IPS-18a (cell line): ENCODE data around the gene GPSM1.
"Not testable (repeated sequence)": the region's sequence is repeated elsewhere in the genome, so short reads cannot be mapped to it uniquely, and the experiment has no call there.

Experiments used
- H3K27ac ChIP-seq: one replicate; pipeline ENCODE4 v1.5.1; 2013; ENCODE audit warnings: low read length
- H3K27me3 ChIP-seq: one replicate; pipeline ENCODE4 v1.6.1; 2013; ENCODE audit warnings: mild to moderate bottlenecking, low read length; ENCODE audit not compliant: control insufficient read depth, insufficient read depth
- H3K36me3 ChIP-seq: one replicate; pipeline ENCODE4 v1.6.1; 2013; ENCODE audit warnings: low read depth, low read length; ENCODE audit not compliant: control insufficient read depth
- H3K4me1 ChIP-seq: one replicate; pipeline ENCODE4 v1.6.1; 2013; ENCODE audit warnings: low read depth, low read length; ENCODE audit not compliant: control insufficient read depth
- H3K4me3 ChIP-seq: one replicate; pipeline ENCODE4 v1.5.1; 2013; ENCODE audit warnings: low read length
- H3K9ac ChIP-seq: one replicate; pipeline ENCODE4 v1.6.1; 2013; ENCODE audit warnings: mild to moderate bottlenecking, low read length, moderate library complexity
- H3K9me3 ChIP-seq: one replicate; pipeline ENCODE4 v1.6.1; 2013; ENCODE audit warnings: low read depth, low read length; ENCODE audit not compliant: control insufficient read depth

GPSM1 gene

GRCh38 chr9:136403915-136404800 lies 76.8 kb downstream of the GPSM1 start:
- Histone ChIP-seq H3K27ac (no peak overlapping the region), H3K36me3 (peaks cover 42% of the 10 kb centered on the region), H3K27me3 (no peaks in the 10 kb centered on the region), H3K4me3 (no peak overlapping the region), H3K9me3 (no peaks in the 10 kb centered on the region), H3K9ac (no peak overlapping the region), H3K4me1 (no peaks in the 10 kb centered on the region)

GRCh38 chr9:136404801-136405136 lies 77.4 kb downstream of the GPSM1 start:
- Histone ChIP-seq H3K36me3 (peaks cover 42% of the 10 kb centered on the region), H3K27me3 (no peaks in the 10 kb centered on the region), H3K27ac (no peak overlapping the region), H3K9ac (no peak overlapping the region), H3K4me1 (no peaks in the 10 kb centered on the region), H3K4me3 (no peak overlapping the region), H3K9me3 (no peaks in the 10 kb centered on the region)

- H3K4me1 ChIP-seq, result no peaks in the 10 kb centered on the region
- no peak overlapping the region for H3K4me3 ChIP-seq
- H3K27ac ChIP-seq, result no peak overlapping the region
- no peaks in the 10 kb centered on the region for H3K9me3 ChIP-seq
- H3K36me3 ChIP-seq, result peaks cover 42% of the 10 kb centered on the region
- H3K9ac ChIP-seq, result no peak overlapping the region
- no peaks in the 10 kb centered on the region for H3K27me3 ChIP-seq
Observed at GRCh38 chr9:136405481-136405880, 78.1 kb downstream of the GPSM1 start.

- H3K27me3 ChIP-seq, H3K4me1 ChIP-seq, H3K9ac ChIP-seq, H3K27ac ChIP-seq, H3K4me3 ChIP-seq, H3K9me3 ChIP-seq: not testable (repeated sequence)
- H3K36me3 ChIP-seq, result peaks cover 42% of the 10 kb centered on the region
Observed at GRCh38 chr9:136405904-136406303, 78.6 kb downstream of the GPSM1 start.

- not testable (repeated sequence) for H3K27me3 ChIP-seq, H3K4me3 ChIP-seq, H3K27ac ChIP-seq, H3K4me1 ChIP-seq, H3K9ac ChIP-seq, H3K9me3 ChIP-seq
- H3K36me3 ChIP-seq, result peaks cover 42% of the 10 kb centered on the region
Observed at GRCh38 chr9:136407061-136407460, 79.7 kb downstream of the GPSM1 start.

GRCh38 chr9:136407911-136408310 lies 80.6 kb downstream of the GPSM1 start:
- Histone ChIP-seq H3K9me3 (no peaks in the 10 kb centered on the region), H3K27ac (no peak overlapping the region)

More at GRCh38 chr9:136407911-136408310, 80.6 kb downstream of the GPSM1 start:
- Histone ChIP-seq H3K4me3 (no peak overlapping the region), H3K36me3 (peaks cover 41% of the 10 kb centered on the region), H3K27me3 (no peaks in the 10 kb centered on the region), H3K9ac (no peak overlapping the region), H3K4me1 (no peaks in the 10 kb centered on the region)
